Activated gamma-delta T cell (primary cell): ENCODE data around the gene DMRTB1.

Source experiments
- DNase-seq: peaks from one replicate; lab custom pipeline; 2025; lab: John Stamatoyannopoulos, UW

The DMRTB1 gene

DNA sequence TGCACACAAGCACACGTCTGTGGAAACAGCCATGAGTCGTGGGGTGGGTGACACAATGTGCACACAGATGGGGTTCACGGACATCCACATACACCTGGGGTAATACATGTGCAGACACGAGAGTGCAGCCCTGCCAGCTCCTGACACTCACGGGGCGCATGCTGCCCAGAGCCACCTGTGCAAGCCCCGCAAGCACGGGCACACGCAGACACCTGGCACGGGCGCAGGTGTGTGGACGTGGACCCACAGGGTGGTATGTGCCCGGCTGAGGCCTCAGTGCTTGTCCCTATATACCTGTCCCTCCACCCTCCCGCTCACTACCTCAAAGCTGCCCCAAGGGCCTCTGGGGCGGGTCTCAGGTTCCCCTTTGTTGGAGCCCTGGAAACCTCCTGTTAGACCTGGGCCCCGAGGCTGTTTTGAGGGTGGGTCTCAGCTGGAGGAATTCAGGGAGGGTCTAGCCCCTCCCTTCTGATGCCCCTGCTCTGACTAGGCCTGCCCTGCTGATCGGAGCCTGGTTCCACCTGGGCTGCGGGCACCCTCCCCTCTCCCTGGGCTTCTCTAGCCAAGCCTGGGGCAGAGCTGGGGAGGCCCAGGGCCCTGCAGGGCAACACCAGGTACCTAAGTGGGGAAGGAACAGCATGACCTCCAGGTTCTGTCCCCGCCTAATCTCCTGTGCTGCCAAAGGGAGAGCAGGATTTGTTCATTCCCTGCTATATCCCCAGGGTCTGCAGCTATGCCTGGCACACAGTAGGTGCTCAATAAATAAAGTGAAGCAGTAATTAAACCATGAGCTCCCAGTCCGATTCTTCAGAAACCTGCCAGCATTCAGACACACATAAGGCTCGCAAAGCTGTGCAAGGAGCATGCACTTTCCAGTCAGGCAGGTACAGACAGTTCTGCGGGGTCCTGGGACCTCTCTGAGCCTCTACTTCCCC is 49.1 kb downstream of the DMRTB1 start:
- DNase-seq = no peak

DNA sequence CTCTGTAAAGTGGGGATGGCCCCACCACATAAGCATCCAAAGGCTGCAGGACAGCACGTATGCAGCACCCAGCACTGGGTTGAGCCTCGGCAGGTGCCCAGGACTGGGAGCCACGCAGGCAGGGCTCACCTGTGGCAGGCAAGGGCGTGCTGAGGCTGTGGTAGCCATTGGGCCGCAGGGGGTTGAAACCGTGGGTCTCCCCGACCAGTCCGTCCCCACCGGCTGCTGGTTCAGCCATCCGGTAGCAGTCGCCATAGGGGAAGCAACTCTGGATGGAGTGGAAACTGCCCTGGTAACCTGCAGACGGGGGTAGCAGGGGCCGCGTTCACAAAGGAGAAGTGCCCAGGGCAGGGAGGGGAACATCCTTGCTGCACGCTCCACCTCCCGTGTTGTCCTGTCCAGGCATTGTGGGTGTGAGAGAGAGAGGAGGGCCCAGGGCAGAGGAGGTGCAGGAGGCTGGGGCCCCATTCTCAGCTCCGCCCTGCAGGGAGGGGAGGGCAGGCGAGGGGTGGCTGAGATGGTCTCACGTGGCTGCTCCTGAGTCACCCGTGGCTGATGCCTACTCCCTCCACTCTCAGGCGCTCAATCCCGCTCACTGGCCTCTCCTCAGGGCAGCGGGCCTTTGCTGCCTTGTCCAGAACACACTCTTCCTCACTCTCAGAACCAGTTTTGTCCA is 49.9 kb downstream of the DMRTB1 start:
- no peak for DNase-seq

DNA sequence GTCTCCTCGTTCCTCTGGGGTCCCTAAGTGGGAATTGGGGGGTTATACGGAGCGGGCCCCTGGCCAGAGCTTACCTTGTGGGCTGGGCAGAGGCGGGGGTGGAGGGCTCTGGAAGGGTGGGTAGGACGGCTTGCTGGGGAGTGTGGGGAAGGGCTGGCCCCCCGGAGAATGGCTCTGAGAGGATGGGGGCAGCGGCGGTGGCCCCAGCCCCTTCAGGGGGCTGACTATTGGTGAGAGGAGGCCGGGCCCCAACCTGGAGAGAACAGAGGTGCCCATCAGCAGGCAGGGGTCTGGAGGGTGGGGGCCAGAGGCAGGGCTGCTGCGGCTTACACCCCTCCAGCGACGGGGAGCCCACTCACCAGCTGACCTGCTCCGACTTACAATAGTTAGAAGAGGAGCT is 50.6 kb downstream of the DMRTB1 start:
- DNase-seq = no peak

DNA sequence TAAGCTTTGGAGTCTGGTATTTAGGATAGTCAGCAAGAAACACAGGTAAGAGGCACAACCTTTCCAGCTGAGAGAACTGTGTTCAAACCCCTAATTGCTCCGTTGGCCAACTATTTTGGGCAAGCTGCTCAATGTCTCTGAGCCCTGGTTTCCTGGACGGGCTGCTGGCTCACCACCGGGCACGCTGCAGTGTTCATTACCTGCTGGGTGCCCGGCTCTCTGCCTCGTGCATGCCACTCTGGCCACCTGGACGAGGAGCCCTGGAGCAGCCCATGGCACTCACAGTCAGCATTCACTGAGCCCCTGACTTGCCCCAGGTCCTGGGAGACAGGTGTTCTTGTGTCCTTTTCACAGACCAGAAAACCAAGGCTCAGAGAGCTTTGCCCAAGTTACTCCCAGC is 51.0 kb downstream of the DMRTB1 start:
- no peak for DNase-seq

DNA sequence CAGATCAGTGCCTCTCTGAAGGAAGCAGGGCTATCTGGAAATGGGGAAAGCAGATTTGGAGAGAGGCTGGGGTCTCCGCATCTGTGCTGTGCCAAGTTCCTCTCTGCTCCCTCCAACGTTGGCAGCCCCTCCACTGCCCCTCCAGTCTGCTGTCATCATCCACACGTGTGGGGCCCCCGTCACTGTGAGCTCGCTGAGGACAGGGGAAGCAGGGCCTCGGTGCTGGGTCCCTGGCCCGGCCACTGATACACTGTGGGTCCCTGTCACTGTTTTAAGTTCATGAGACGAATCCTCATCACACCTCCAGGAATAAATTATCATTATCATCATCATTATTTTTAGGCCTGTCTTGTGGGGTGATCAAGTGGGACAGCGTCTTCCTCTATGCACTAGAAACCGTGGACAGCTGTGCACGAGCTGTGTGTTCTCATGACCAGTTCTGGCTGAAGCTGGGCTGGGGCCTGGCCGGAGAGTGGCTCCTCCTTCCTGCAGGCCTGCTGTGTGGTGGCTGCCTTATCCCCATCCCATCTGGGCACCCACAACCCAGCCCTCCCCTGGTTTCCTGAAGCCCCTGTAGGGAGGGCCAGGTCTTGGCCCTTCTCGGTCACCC is 52.2 kb downstream of the DMRTB1 start:
- DNase-seq = no peak

DNA sequence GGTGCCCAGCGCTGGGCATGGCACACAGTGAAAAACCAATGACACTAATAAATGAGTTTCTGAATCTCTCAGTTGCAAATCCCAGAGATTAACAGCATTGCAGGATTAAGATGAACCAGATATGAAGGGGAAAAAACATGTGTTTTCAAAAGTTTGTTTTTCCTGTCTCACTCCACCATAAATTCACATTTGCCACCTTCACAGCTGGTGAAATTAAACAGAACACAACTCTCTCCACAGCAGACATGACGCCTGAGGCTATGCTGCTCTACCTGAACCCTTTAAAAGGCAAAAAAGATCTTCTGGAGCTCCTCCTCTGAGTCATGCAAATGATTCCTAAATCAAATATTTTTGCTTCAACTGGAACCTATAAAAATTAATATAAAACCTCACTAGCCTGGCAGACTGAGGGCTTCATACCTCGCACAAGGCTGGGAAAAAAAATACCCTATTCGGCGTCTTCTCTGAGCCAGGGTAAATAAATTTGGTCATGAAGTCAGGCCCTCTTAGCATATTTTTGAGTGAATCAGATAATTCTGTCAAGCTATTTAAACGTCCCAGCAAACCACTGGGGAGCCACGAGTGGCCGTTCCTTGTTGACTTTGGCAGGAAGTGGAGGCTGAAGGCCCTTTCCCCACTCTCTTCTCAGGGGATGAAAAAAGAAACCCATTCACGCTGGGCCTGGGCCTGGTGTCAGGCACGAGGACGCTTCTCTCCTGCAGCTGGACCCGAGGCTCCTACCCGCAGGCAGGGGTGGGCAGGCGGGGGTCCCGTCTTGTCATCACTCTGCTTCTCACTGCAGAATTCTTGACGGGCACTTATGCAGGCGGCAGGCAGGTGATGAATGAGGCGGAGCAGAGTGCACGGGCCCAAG is 53.0 kb downstream of the DMRTB1 start:
- DNase-seq = no peak

DNA sequence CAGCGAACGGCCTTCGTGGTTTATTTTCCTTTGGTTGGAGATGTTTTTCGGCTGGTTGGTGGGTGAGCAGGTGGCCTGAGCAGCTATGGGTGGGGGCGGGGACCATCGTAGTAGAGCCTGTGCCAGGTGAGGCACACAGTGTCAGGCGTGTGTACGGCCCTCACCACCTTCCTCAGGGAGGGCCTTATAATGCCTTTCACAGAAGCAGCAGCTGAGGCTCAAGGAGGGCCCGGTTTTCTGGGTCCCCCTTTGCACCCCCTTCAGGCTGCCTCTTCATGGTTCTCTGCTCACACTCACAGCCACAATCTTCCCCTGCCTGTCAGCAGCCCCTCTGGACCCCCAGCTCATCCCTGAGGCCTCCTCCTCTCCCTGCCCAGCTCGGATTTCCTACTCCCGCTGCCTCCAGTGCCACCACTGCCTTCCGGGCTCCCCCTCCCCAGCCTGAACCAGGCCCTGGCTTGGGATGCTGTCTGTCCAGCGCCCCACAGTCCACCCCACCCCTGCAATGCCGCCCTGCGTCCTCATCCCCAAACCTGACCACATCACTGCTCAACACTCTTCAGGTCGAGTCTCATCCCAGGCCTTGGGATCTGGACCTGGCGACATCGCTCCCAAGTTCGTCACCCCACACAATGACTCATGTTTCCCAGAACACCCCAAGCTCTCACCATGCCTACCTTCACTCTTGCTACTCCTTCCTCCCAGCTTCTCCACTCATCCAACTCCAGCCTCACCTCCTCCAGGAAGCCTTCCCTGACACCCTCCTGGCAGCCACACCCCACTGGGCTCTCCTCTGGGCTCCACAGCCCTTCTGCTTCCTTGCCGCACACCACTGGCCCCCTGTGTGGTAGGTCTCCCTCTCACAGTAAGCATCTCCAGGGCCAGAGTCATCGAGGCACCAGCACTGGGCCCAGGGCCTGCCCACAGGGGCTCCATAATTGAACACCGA is 53.9 kb downstream of the DMRTB1 start:
- DNase-seq = no peak

DNA sequence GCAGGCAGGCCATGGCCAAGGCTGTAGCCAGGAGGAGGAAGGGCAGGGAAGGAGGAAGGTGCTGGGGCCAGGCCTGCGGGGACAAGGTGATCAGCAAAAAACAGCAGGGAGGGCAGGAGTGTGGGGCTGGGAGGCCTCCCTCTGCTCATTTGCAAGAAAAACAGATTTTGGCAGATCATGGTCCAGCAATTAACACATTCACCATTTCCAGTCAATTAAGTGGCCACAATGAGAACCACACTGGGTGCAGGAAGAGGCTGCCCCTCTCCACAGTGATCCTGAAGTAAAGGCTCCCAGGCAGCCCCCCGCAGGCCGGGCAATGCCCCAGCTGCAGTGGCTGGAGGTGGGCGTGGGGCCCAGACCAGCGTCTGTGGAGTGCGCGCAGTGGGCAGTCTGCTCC is 54.6 kb downstream of the DMRTB1 start:
- no peak for DNase-seq

DNA sequence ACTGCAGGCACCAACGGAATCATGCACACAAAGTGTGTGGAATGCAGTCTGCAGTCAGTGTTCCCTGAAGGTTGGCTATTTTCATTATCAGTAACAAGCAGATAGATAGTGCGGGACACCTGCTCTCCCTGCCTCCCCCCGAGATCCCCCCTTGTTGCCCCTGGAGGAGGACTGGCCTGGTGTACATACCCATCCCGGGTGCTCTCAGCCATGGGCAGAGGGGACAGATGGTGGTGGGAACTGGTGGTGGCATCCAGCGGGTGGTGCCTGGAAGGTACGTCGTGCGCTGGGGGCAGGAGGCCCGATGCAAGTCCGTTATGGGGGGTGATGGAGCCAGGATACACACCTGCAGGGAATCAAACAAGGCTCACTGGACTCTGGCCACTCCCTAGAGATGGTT is 55.2 kb downstream of the DMRTB1 start:
- DNase-seq = no peak

DNA sequence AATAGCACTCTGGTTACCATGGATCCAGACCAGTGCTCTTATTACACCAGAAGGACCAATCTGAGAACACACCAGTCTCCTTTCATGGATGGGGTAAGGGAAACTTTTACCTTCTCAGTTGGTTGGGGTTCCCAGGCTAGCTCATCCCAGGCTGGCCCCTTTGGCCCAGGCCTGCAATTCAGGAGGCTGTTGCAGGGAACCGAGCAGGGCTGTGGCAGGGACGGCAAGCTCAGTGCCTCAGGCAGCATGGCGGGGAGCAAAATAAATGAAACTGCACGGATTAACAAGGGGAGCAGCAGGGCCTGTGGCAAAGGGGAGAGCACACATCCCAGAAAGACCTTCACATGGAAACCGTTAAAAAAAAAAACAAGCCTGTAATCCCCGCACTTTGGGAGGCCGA is 57.0 kb downstream of the DMRTB1 start:
- no peak for DNase-seq
